ENCODE data around the gene ZNF473. TPM values are rescaled to one million over a fixed set of nuclear protein-coding genes. Genes with fewer than 3 reads are reported as not detected.
A peak's percentile ranks its signal among the peaks of the same experiment; 100 is the strongest.

ZNF473 gene
- total and polyA plus RNA-seq, 2 experiments from 2014 or later = 3.3 to 18.9 TPM

DNA sequence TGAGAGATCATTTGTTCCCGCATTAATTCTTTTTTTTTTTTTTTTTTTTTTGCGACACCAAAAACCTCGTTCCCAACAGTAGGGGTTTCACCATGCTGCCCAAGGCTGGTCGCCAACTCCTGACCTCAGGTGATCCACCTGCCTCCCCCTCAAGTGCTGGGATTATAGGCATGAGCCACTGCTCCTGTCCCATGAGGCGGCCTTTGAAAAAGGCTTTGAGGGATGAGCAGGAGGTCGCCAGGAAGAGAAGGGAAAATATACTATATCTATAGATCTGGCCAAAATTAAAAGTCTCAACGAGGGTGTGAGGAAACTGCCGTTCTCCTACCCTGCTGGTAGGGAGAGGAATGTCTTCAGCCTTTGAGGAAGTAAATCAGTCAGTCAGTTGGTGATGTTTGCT, 26.2 kb downstream of the ZNF473 start:
- no peak overlapping the region for H2AFZ ChIP-seq
- no peaks in the 10 kb centered on the region for H3K4me1 ChIP-seq (ENCODE audit: insufficient read depth)
- H3K27ac ChIP-seq (ENCODE audit: low read depth) = no peak overlapping the region
- no peaks in the 10 kb centered on the region for H3K27me3 ChIP-seq (ENCODE audit: insufficient read depth)
- H4K20me1 ChIP-seq (replicated peaks; ENCODE audit: insufficient read depth) = no peaks in the 10 kb centered on the region
- Mint-ChIP-seq H3K27me3 (ENCODE audit: insufficient read depth, low read depth, poor library complexity) (no peaks in the 10 kb centered on the region), H3K9me3 (peaks cover 96% of the 10 kb centered on the region), H3K4me1 (no peaks in the 10 kb centered on the region), H3K4me3 (no peak overlapping the region), H3K27ac (no peak overlapping the region), H3K36me3 (ENCODE audit: low read depth) (peaks cover 44% of the 10 kb centered on the region)
- H3K9me2 ChIP-seq (ENCODE audit: insufficient read depth) = no peaks in the 10 kb centered on the region
- H3K36me3 ChIP-seq (ENCODE audit: insufficient read depth) = 0 out of 2 replicates have a peak, but pooled peaks cover 3% of the 10 kb centered on the region
- DNase-seq (ENCODE audit: low spot score) (no peak), ATAC-seq (no peak)
- no peak for TF ChIP-seq JUNB (IDR thresholded peaks at IDR 0.05; ENCODE audit: unreplicated experiment)
- TF ChIP-seq, protein P1, sequence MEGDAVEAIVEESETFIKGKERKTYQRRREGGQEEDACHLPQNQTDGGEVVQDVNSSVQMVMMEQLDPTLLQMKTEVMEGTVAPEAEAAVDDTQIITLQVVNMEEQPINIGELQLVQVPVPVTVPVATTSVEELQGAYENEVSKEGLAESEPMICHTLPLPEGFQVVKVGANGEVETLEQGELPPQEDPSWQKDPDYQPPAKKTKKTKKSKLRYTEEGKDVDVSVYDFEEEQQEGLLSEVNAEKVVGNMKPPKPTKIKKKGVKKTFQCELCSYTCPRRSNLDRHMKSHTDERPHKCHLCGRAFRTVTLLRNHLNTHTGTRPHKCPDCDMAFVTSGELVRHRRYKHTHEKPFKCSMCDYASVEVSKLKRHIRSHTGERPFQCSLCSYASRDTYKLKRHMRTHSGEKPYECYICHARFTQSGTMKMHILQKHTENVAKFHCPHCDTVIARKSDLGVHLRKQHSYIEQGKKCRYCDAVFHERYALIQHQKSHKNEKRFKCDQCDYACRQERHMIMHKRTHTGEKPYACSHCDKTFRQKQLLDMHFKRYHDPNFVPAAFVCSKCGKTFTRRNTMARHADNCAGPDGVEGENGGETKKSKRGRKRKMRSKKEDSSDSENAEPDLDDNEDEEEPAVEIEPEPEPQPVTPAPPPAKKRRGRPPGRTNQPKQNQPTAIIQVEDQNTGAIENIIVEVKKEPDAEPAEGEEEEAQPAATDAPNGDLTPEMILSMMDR (conservative IDR thresholded peaks at IDR 0.05; ENCODE audit: low read depth in 2 of 2) = 0 out of 4 replicates have a peak, but pooled peaks of 1 of the 2 experiments have one; percentile 8
- H3F3A ChIP-seq (replicated peaks; ENCODE audit: low read depth) = no peaks in the 10 kb centered on the region
- no peaks in the 10 kb centered on the region for H3K79me2 ChIP-seq (replicated peaks; ENCODE audit: insufficient read depth)
- no peak overlapping the region for H3K4me2 ChIP-seq
- no peak overlapping the region for H3K4me3 ChIP-seq

DNA sequence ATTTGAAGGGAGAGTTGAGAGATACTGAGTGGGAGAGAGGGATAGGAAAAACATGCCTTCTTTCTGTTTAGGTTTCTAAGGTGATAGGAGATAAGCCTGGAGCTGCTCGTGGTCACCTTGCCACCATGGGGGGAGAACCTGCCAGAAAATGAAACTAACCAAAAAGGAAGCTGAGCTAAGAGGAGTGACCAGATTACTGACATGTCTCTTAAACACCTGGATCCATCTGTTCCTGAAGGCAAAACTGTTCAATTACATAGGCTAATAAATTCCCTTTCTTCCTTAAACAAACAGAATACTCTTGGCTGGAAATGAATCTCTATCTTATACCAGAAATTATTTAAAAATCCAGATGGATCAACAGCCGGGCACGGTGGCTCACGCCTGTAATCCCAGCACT, 27.3 kb downstream of the ZNF473 start:
- Mint-ChIP-seq H3K27me3 (ENCODE audit: insufficient read depth, low read depth, poor library complexity) (peaks cover 3% of the 10 kb centered on the region), H3K36me3 (ENCODE audit: low read depth) (peaks cover 32% of the 10 kb centered on the region), H3K4me3 (no peak overlapping the region), H3K27ac (no peak overlapping the region), H3K4me1 (no peaks in the 10 kb centered on the region), H3K9me3 (peaks cover 92% of the 10 kb centered on the region)
- Histone ChIP-seq H3K79me2 (replicated peaks; ENCODE audit: insufficient read depth) (no peaks in the 10 kb centered on the region), H3K4me1 (ENCODE audit: insufficient read depth) (no peaks in the 10 kb centered on the region), H3F3A (replicated peaks; ENCODE audit: low read depth) (no peaks in the 10 kb centered on the region), H4K20me1 (replicated peaks; ENCODE audit: insufficient read depth) (no peaks in the 10 kb centered on the region), H3K36me3 (ENCODE audit: insufficient read depth) (no peaks in the 10 kb centered on the region), H3K27ac (ENCODE audit: low read depth) (no peak overlapping the region), H2AFZ (no peak overlapping the region), H3K4me3 (no peak overlapping the region), H3K27me3 (ENCODE audit: insufficient read depth) (no peaks in the 10 kb centered on the region), H3K9me2 (ENCODE audit: insufficient read depth) (no peaks in the 10 kb centered on the region), H3K4me2 (no peak overlapping the region)
- TF ChIP-seq STAT1 (IDR thresholded peaks at IDR 0.05; ENCODE audit: unreplicated experiment) (no peak), EZH2 (IDR thresholded peaks at IDR 0.05; ENCODE audit: low read depth, unreplicated experiment) (no peak), ZNF331 (CRISPR knock-in tag; IDR thresholded peaks at IDR 0.05; ENCODE audit: low read depth) (no peak), CREB1 (CRISPR knock-in tag; IDR thresholded peaks at IDR 0.05; ENCODE audit: low read depth) (no peak), POLR2AphosphoS5 (IDR thresholded peaks at IDR 0.05; ENCODE audit: low read depth) (no peak), ZNF114 (CRISPR knock-in tag; IDR thresholded peaks at IDR 0.05) (no peak), NANOG (IDR thresholded peaks at IDR 0.05; ENCODE audit: borderline replicate concordance) (no peak)
- TF ChIP-seq, protein P1 (conservative IDR thresholded peaks at IDR 0.05; ENCODE audit: low read depth in 2 of 2) = no peak
- TF ChIP-seq, protein P2, sequence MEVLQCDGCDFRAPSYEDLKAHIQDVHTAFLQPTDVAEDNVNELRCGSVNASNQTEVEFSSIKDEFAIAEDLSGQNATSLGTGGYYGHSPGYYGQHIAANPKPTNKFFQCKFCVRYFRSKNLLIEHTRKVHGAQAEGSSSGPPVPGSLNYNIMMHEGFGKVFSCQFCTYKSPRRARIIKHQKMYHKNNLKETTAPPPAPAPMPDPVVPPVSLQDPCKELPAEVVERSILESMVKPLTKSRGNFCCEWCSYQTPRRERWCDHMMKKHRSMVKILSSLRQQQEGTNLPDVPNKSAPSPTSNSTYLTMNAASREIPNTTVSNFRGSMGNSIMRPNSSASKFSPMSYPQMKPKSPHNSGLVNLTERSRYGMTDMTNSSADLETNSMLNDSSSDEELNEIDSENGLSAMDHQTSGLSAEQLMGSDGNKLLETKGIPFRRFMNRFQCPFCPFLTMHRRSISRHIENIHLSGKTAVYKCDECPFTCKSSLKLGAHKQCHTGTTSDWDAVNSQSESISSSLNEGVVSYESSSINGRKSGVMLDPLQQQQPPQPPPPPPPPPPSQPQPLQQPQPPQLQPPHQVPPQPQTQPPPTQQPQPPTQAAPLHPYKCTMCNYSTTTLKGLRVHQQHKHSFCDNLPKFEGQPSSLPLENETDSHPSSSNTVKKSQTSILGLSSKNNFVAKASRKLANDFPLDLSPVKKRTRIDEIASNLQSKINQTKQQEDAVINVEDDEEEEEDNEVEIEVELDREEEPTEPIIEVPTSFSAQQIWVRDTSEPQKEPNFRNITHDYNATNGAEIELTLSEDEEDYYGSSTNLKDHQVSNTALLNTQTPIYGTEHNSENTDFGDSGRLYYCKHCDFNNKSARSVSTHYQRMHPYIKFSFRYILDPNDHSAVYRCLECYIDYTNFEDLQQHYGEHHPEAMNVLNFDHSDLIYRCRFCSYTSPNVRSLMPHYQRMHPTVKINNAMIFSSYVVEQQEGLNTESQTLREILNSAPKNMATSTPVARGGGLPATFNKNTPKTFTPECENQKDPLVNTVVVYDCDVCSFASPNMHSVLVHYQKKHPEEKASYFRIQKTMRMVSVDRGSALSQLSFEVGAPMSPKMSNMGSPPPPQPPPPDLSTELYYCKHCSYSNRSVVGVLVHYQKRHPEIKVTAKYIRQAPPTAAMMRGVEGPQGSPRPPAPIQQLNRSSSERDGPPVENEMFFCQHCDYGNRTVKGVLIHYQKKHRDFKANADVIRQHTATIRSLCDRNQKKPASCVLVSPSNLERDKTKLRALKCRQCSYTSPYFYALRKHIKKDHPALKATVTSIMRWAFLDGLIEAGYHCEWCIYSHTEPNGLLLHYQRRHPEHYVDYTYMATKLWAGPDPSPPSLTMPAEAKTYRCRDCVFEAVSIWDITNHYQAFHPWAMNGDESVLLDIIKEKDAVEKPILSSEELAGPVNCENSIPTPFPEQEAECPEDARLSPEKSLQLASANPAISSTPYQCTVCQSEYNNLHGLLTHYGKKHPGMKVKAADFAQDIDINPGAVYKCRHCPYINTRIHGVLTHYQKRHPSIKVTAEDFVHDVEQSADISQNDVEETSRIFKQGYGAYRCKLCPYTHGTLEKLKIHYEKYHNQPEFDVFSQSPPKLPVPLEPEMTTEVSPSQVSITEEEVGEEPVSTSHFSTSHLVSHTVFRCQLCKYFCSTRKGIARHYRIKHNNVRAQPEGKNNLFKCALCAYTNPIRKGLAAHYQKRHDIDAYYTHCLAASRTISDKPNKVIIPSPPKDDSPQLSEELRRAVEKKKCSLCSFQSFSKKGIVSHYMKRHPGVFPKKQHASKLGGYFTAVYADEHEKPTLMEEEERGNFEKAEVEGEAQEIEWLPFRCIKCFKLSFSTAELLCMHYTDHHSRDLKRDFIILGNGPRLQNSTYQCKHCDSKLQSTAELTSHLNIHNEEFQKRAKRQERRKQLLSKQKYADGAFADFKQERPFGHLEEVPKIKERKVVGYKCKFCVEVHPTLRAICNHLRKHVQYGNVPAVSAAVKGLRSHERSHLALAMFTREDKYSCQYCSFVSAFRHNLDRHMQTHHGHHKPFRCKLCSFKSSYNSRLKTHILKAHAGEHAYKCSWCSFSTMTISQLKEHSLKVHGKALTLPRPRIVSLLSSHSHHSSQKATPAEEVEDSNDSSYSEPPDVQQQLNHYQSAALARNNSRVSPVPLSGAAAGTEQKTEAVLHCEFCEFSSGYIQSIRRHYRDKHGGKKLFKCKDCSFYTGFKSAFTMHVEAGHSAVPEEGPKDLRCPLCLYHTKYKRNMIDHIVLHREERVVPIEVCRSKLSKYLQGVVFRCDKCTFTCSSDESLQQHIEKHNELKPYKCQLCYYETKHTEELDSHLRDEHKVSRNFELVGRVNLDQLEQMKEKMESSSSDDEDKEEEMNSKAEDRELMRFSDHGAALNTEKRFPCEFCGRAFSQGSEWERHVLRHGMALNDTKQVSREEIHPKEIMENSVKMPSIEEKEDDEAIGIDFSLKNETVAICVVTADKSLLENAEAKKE (CRISPR knock-in tag; IDR thresholded peaks at IDR 0.05) = no peak
- no peak for DNase-seq (ENCODE audit: low spot score)
- no peak for ATAC-seq
